H9 (cell line): Measurements from ENCODE around the gene ARHGDIA. TPM values are rescaled to one million over a fixed set of nuclear protein-coding genes. Genes with fewer than 3 reads are reported as not detected.

Experiments used
- DNase-seq: peaks from one replicate; pipeline ENCODE4 v3.0.0-alpha.2; 2017
- H2AFZ ChIP-seq: one replicate; pipeline ENCODE4 v1.6.1; 2013; ENCODE audit warnings: mild to moderate bottlenecking, low read length, control low read depth, moderate library complexity
- H2AK5ac ChIP-seq: 2 replicates; pipeline ENCODE4 v1.6.1; 2013; ENCODE audit warnings: low read length, control low read depth, mixed read lengths; ENCODE audit not compliant: insufficient read length
- H2BK120ac ChIP-seq: one replicate; pipeline ENCODE4 v1.6.1; 2013; ENCODE audit warnings: low read depth, mild to moderate bottlenecking, low read length, control low read depth, inconsistent platforms; ENCODE audit not compliant: poor library complexity, severe bottlenecking
- H2BK12ac ChIP-seq: 2 replicates; pipeline ENCODE4 v1.6.1; 2013; ENCODE audit warnings: low read length, control low read depth, mixed read lengths, low read depth; ENCODE audit not compliant: insufficient read length
- H2BK15ac ChIP-seq: 2 replicates; pipeline ENCODE4 v1.6.1; 2013; ENCODE audit warnings: low read depth, low read length, control low read depth
- H2BK20ac ChIP-seq: one replicate; pipeline ENCODE4 v1.6.1; 2013; ENCODE audit warnings: low read depth, mild to moderate bottlenecking, low read length, control low read depth, inconsistent platforms; ENCODE audit not compliant: poor library complexity, severe bottlenecking
- H2BK5ac ChIP-seq: 2 replicates; pipeline ENCODE4 v1.6.1; 2013; ENCODE audit warnings: low read length, control low read depth, mixed read lengths; ENCODE audit not compliant: insufficient read length
- H3K14ac ChIP-seq: 2 replicates; pipeline ENCODE4 v1.6.1; 2013; ENCODE audit warnings: low read length, control low read depth; ENCODE audit not compliant: insufficient read depth
- H3K18ac ChIP-seq: 2 replicates; pipeline ENCODE4 v1.6.1; 2013; ENCODE audit warnings: low read depth, mild to moderate bottlenecking, mixed read lengths, low read length, control low read depth; ENCODE audit not compliant: insufficient read length
- H3K23ac ChIP-seq: 2 replicates; pipeline ENCODE4 v1.6.1; 2013; ENCODE audit warnings: low read length, control low read depth, mixed read lengths, low read depth; ENCODE audit not compliant: insufficient read length
- H3K23me2 ChIP-seq: 2 replicates; pipeline ENCODE4 v1.6.1; 2013; ENCODE audit warnings: low read depth, mild to moderate bottlenecking, mixed read lengths, low read length, control low read depth; ENCODE audit not compliant: insufficient read length, poor library complexity, severe bottlenecking
- H3K27ac ChIP-seq: 2 replicates; pipeline ENCODE4 v1.5.1; 2013; ENCODE audit warnings: low read length, control low read depth, mixed read lengths, low read depth; ENCODE audit not compliant: insufficient read length
- H3K27me3 ChIP-seq: 2 replicates; pipeline ENCODE4 v1.6.1; 2013; ENCODE audit warnings: low read length, control low read depth, inconsistent platforms; ENCODE audit not compliant: insufficient read depth
- H3K4ac ChIP-seq: 2 replicates; pipeline ENCODE4 v1.6.1; 2013; ENCODE audit warnings: low read depth, mild to moderate bottlenecking, control low read depth, inconsistent platforms, low read length, moderate library complexity
- H3K4me1 ChIP-seq: 2 replicates; pipeline ENCODE4 v1.6.1; 2013; ENCODE audit warnings: low read length, control low read depth, inconsistent platforms; ENCODE audit not compliant: insufficient read depth
- H3K4me2 ChIP-seq: 2 replicates; pipeline ENCODE4 v1.6.1; 2013; ENCODE audit warnings: low read length, control low read depth, mixed read lengths; ENCODE audit not compliant: insufficient read length, insufficient read depth
- H3K56ac ChIP-seq: 2 replicates; pipeline ENCODE4 v1.6.1; 2013; ENCODE audit warnings: low read depth, mild to moderate bottlenecking, mixed read lengths, low read length, control low read depth; ENCODE audit not compliant: insufficient read length
- H3K79me1 ChIP-seq: 2 replicates; pipeline ENCODE4 v1.6.1; 2013; ENCODE audit warnings: low read depth, mild to moderate bottlenecking, moderate library complexity, low read length, control low read depth, inconsistent platforms; ENCODE audit not compliant: insufficient read depth, poor library complexity, severe bottlenecking
- H3K79me2 ChIP-seq: 2 replicates; pipeline ENCODE4 v1.6.1; 2013; ENCODE audit warnings: low read length, control low read depth, inconsistent platforms; ENCODE audit not compliant: insufficient read depth
- H3K9ac ChIP-seq: 2 replicates; pipeline ENCODE4 v1.6.1; 2013; ENCODE audit warnings: low read length, control low read depth, mixed read lengths; ENCODE audit not compliant: insufficient read length; ENCODE audit errors: extremely low read depth
- H3K9me3 ChIP-seq: one replicate; pipeline ENCODE4 v1.6.1; 2013; ENCODE audit warnings: low read depth, low read length, inconsistent platforms; ENCODE audit not compliant: control insufficient read depth
- H3T11ph ChIP-seq: one replicate; pipeline ENCODE4 v1.6.1; 2013; ENCODE audit warnings: mild to moderate bottlenecking, low read length, control low read depth, inconsistent platforms
- H4K20me1 ChIP-seq: one replicate; pipeline ENCODE4 v1.6.1; 2013; ENCODE audit not compliant: control insufficient read depth, insufficient read length, insufficient read depth
- H4K5ac ChIP-seq: 2 replicates; pipeline ENCODE4 v1.6.1; 2013; ENCODE audit warnings: low read depth, mild to moderate bottlenecking, mixed read lengths, low read length, control low read depth; ENCODE audit not compliant: insufficient read length
- H4K8ac ChIP-seq: replicated peaks from 2 replicates; pipeline ENCODE4 v1.6.1; 2013; ENCODE audit warnings: low read length, control low read depth, mixed read lengths, low read depth; ENCODE audit not compliant: insufficient read length
- H4K91ac ChIP-seq: 2 replicates; pipeline ENCODE4 v1.6.1; 2013; ENCODE audit warnings: low read depth, mild to moderate bottlenecking, moderate library complexity, mixed read lengths, low read length, control low read depth; ENCODE audit not compliant: insufficient read length
- H3K27ac Mint-ChIP-seq, 3 experiments: 2 replicates in 2 of 3; 3 replicates in 1 of 3; pipeline ENCODE4 v1.8.0; 2020 to 2021; ENCODE audit warnings: mixed read lengths in 3 of 3, mild to moderate bottlenecking in 1 of 3, moderate library complexity in 1 of 3
- H3K27me3 Mint-ChIP-seq: 2 replicates; pipeline ENCODE4 v1.8.0; 2021; ENCODE audit warnings: low read depth, mild to moderate bottlenecking, moderate library complexity, mixed read lengths
- H3K36me3 Mint-ChIP-seq, 3 experiments: 2 replicates in 2 of 3; 3 replicates in 1 of 3; pipeline ENCODE4 v1.8.0; 2020 to 2021; ENCODE audit warnings: low read depth in 3 of 3, mixed read lengths in 3 of 3; ENCODE audit not compliant: insufficient read depth in 1 of 3
- H3K4me1 Mint-ChIP-seq, 2 experiments: 2 replicates each; pipeline ENCODE4 v1.8.0; 2020; ENCODE audit warnings: mixed read lengths in 2 of 2
- H3K4me3 Mint-ChIP-seq, 2 experiments: 2 replicates in 1 of 2; 3 replicates in 1 of 2; pipeline ENCODE4 v1.8.0; 2020 to 2021; ENCODE audit warnings: mild to moderate bottlenecking in 2 of 2, mixed read lengths in 2 of 2, moderate library complexity in 1 of 2
- H3K9me3 Mint-ChIP-seq, 2 experiments: 2 replicates in 1 of 2; 3 replicates in 1 of 2; pipeline ENCODE4 v1.8.0; 2020; ENCODE audit warnings: mild to moderate bottlenecking in 2 of 2, mixed read lengths in 2 of 2, moderate library complexity in 1 of 2
- WGBS: extraction: QIAGEN DNeasy Blood & Tissue Kit; methylation state at CpG from one replicate; pipeline ENCODE4 v1.1.7; 2013; ENCODE audit warnings: missing lambda C conversion rate, low lambda C conversion rate, mixed read lengths; ENCODE audit not compliant: insufficient read length; ENCODE audit errors: extremely low coverage; 5-methylcytosine and 5-hydroxymethylcytosine counted together
- total RNA-seq: library from RNA; stranded (reverse); gene quantifications from 2 replicates; pipeline ENCODE4 v1.2.1, GENCODE V29; 2021
- TF ChIP-seq, protein P1 (sequence below): fragments of 200-600 bp; sonication (generic); conservative IDR thresholded peaks from 3 replicates; pipeline ENCODE4 v1.8.0; 2021; ENCODE audit warnings: antibody characterized with exemption, mild to moderate bottlenecking

ARHGDIA gene
- total RNA-seq, 1 experiment from 2014 or later, result 247 TPM

DNA sequence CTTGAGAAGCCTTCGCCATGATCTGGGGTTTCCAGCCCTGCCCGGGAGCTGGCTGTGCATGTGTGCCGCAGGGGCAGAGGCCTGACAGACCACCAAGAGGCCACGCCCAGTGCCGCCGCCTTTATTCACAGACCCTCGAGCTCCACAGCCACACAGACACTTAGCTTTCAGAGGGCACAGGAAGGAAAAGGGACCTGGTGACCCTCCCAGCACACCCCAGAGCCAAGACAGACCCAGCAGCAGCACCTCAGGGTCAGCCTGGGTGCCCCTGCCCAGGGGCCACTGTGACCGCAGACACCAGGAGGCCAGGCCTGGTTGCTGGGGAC lies 48.9 kb downstream of the ARHGDIA start:
- Histone ChIP-seq H3K14ac (no peak overlapping the region; the same call in 1 of the 2 replicates), H2AFZ (no peak overlapping the region), H3K4me2 (no peak overlapping the region), H3K9ac (no peak overlapping the region), H2AK5ac (no peak overlapping the region), H3K27me3 (no peaks in the 10 kb centered on the region), H2BK5ac (no peak overlapping the region), H3K56ac (no peak overlapping the region), H3K27ac (no peak overlapping the region), H2BK12ac (no peak overlapping the region), H3K79me2 (no peaks in the 10 kb centered on the region), H3K23ac (no peak overlapping the region), H3K4ac (no peak overlapping the region), H3K4me1 (no peaks in the 10 kb centered on the region; the same call in 1 of the 2 replicates), H3K18ac (no peak overlapping the region), H3K23me2 (no peaks in the 10 kb centered on the region), H2BK120ac (no peak overlapping the region), H4K5ac (no peak overlapping the region), H3K79me1 (peaks cover 3% of the 10 kb centered on the region), H4K20me1 (no peaks in the 10 kb centered on the region), H4K8ac (no peak overlapping the region), H3K9me3 (no peaks in the 10 kb centered on the region), H4K91ac (no peak overlapping the region), H2BK20ac (no peak overlapping the region), H2BK15ac (no peak overlapping the region), H3T11ph (no peak overlapping the region)
- TF ChIP-seq, protein P1, sequence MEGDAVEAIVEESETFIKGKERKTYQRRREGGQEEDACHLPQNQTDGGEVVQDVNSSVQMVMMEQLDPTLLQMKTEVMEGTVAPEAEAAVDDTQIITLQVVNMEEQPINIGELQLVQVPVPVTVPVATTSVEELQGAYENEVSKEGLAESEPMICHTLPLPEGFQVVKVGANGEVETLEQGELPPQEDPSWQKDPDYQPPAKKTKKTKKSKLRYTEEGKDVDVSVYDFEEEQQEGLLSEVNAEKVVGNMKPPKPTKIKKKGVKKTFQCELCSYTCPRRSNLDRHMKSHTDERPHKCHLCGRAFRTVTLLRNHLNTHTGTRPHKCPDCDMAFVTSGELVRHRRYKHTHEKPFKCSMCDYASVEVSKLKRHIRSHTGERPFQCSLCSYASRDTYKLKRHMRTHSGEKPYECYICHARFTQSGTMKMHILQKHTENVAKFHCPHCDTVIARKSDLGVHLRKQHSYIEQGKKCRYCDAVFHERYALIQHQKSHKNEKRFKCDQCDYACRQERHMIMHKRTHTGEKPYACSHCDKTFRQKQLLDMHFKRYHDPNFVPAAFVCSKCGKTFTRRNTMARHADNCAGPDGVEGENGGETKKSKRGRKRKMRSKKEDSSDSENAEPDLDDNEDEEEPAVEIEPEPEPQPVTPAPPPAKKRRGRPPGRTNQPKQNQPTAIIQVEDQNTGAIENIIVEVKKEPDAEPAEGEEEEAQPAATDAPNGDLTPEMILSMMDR, result no peak
- DNase-seq, result no peak
- H3K36me3 Mint-ChIP-seq, result peaks cover 0 to 5% (median 4%) of the 10 kb centered on the region in 3 experiments; a peak in 4 of 7 replicates
- H3K4me3 Mint-ChIP-seq, result 0 out of 5 replicates have a peak overlapping the region, but pooled peaks of 1 of the 2 experiments have one; percentile 7
- H3K9me3 Mint-ChIP-seq, result no peaks in the 10 kb centered on the region; a peak in 1 of 5 replicates
- peaks cover 6% of the 10 kb centered on the region for H3K27me3 Mint-ChIP-seq
- peak overlapping the region in 1 of 3 experiments; percentile 92; a peak in 1 of 7 replicates for H3K27ac Mint-ChIP-seq
- H3K4me1 Mint-ChIP-seq, result peaks cover 5 to 20% of the 10 kb centered on the region in 2 experiments
- WGBS, result no CpG with 5 or more reads among the region's 8 CpGs
